Mononuclear cell (primary cell): ENCODE measurements around the gene CD3G. TPM values are rescaled to one million over a fixed set of nuclear protein-coding genes. Genes with fewer than 3 reads are reported as not detected.
"Not testable (repeated sequence)": the region's sequence is repeated elsewhere in the genome, so short reads cannot be mapped to it uniquely, and the experiment has no call there.

ENCODE experiments used
- H3K27me3 ChIP-seq: 2 replicates; pipeline ENCODE4 v1.6.0; 2011; ENCODE audit warnings: low read length, control low read depth; ENCODE audit not compliant: insufficient read depth
- H3K4me1 ChIP-seq: 2 replicates; pipeline ENCODE4 v1.5.1; 2011; ENCODE audit warnings: mild to moderate bottlenecking, low read length, control low read depth; ENCODE audit not compliant: insufficient read depth
- H3K4me3 ChIP-seq: 2 replicates; pipeline ENCODE4 v1.5.1; 2011; ENCODE audit warnings: mild to moderate bottlenecking, low read length, moderate library complexity
- H3K9me3 ChIP-seq: 2 replicates; pipeline ENCODE4 v1.5.1; 2011; ENCODE audit warnings: low read depth, mild to moderate bottlenecking, control low read depth, low read length
- total RNA-seq: library from RNA; depleted of rRNA; stranded (reverse); fragments of >200 nt; gene quantifications from one replicate; pipeline ENCODE4 v1.2.3, GENCODE V29; 2012

The CD3G gene
- total RNA-seq, 1 donor: 49.7 TPM

- Histone ChIP-seq H3K4me3 (no peak overlapping the region), H3K4me1 (no peaks in the 10 kb centered on the region), H3K9me3 (no peaks in the 10 kb centered on the region), H3K27me3 (no peaks in the 10 kb centered on the region)
Measured at GRCh38 chr11:118382954-118383353, 38.8 kb downstream of the CD3G start.

GRCh38 chr11:118383657-118384056 lies 39.5 kb downstream of the CD3G start:
- Histone ChIP-seq H3K27me3 (no peaks in the 10 kb centered on the region), H3K4me1 (no peaks in the 10 kb centered on the region), H3K4me3 (no peak overlapping the region), H3K9me3 (no peaks in the 10 kb centered on the region)

- Histone ChIP-seq H3K4me3 (no peak overlapping the region), H3K4me1 (peaks cover 19% of the 10 kb centered on the region), H3K27me3 (no peaks in the 10 kb centered on the region), H3K9me3 (no peaks in the 10 kb centered on the region)
Measured at GRCh38 chr11:118396097-118396501, 52.0 kb downstream of the CD3G start.

- Histone ChIP-seq H3K4me1 (peaks cover 26% of the 10 kb centered on the region), H3K4me3 (no peak overlapping the region), H3K27me3 (no peaks in the 10 kb centered on the region), H3K9me3 (no peaks in the 10 kb centered on the region)
Measured at GRCh38 chr11:118397448-118397847, 53.3 kb downstream of the CD3G start.

GRCh38 chr11:118398791-118399559 lies 54.8 kb downstream of the CD3G start:
- Histone ChIP-seq H3K4me1 (peaks cover 39% of the 10 kb centered on the region), H3K9me3 (no peaks in the 10 kb centered on the region), H3K4me3 (no peak overlapping the region), H3K27me3 (no peaks in the 10 kb centered on the region)

GRCh38 chr11:118401151-118401879 lies 57.2 kb downstream of the CD3G start, which contains the start of gene ATP5MG:
TSS of gene ATP5MG (plus strand) at chr11:118401606. CDS start at chr11:118401666, 60 bp downstream.
- Histone ChIP-seq H3K4me1 (peaks cover 47% of the 10 kb centered on the region), H3K9me3 (no peaks in the 10 kb centered on the region), H3K4me3 (peak within 1 kb of the TSS; percentile 89), H3K27me3 (no peaks in the 10 kb centered on the region)

- peaks cover 47% of the 10 kb centered on the region for H3K4me1 ChIP-seq
Measured at GRCh38 chr11:118401880-118402590, 57.9 kb downstream of the CD3G start.

GRCh38 chr11:118402594-118402993 lies 58.5 kb downstream of the CD3G start:
- peak overlapping the region; percentile 89 for H3K4me3 ChIP-seq
- not testable (repeated sequence) for H3K9me3 ChIP-seq, H3K27me3 ChIP-seq
- peaks cover 47% of the 10 kb centered on the region for H3K4me1 ChIP-seq

More at GRCh38 chr11:118401880-118402590, 57.9 kb downstream of the CD3G start:
- H3K4me3 ChIP-seq: peak overlapping the region; percentile 89
- no peaks in the 10 kb centered on the region for H3K27me3 ChIP-seq
- H3K9me3 ChIP-seq: no peaks in the 10 kb centered on the region

Other genes with a start within 250 kb of the CD3G start
- gene SCN4B, start 191.5 kb upstream of the CD3G start, total RNA-seq: 0.10 TPM
- not detected for gene SCN2B, start 167.7 kb upstream of the CD3G start, total RNA-seq
- gene JAML, start 119.3 kb upstream of the CD3G start, total RNA-seq: 90.4 TPM
- gene MPZL3, start 92.0 kb upstream of the CD3G start, total RNA-seq: 16.7 TPM
- gene MPZL2, start 80.0 kb upstream of the CD3G start, total RNA-seq: 1.5 TPM
- gene CD3E, start 39.6 kb upstream of the CD3G start, total RNA-seq: 136 TPM
- 122 TPM for gene CD3D, start 1.6 kb upstream of the CD3G start, total RNA-seq
- gene UBE4A, start 15.3 kb downstream of the CD3G start, total RNA-seq: 50.5 TPM
- 50.8 TPM for gene ATP5MG, start 57.3 kb downstream of the CD3G start, total RNA-seq
- 126 TPM for gene KMT2A, start 92.1 kb downstream of the CD3G start, total RNA-seq
- gene TTC36, start 183.1 kb downstream of the CD3G start, total RNA-seq: not detected
- gene TMEM25, start 186.8 kb downstream of the CD3G start, total RNA-seq: 8.9 TPM
- 10.1 TPM for gene IFT46, start 221.6 kb downstream of the CD3G start, total RNA-seq
- 109 TPM for gene ARCN1, start 228.1 kb downstream of the CD3G start, total RNA-seq